ENCODE data around the gene IFNG-AS1.

The IFNG-AS1 gene

DNA sequence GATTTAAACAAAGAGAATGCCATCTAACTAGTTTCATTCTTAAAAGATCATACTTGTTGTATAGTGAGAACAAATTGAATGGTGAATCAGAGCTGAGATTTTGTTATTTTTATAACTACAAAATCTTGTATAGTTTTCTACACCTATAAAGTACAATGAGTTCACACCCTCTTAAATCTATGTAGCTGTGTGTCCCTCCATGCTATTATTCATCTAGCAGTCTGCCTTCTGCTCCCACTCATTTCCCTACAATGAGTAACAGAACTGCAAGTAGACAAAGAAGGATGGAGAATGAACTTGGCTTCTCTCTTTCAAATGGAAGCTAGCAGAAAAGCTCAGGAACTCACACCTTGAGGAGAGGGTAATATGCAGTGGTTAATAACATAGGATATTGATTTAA, 7.1 kb downstream of the IFNG-AS1 start:
- no peak for DNase-seq

DNA sequence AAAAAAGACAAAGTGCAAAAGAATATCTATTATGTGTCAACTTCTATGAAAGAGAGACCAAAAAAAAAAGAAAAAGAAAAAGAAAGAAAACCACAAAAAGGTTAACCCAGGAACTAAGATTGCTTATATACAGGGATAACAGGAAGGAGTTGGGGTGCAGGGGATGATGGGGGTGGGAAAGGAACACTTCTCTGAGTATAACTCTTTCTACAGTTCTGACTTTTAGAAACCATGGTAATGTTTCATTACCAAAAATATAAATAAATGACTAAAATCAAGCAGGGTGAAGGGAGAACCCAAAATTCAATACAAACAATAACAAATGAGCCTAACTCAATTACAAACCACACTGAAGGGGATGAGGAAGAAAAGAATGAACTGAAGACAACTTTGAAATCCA, 9.1 kb downstream of the IFNG-AS1 start:
- DNase-seq = no peak

DNA sequence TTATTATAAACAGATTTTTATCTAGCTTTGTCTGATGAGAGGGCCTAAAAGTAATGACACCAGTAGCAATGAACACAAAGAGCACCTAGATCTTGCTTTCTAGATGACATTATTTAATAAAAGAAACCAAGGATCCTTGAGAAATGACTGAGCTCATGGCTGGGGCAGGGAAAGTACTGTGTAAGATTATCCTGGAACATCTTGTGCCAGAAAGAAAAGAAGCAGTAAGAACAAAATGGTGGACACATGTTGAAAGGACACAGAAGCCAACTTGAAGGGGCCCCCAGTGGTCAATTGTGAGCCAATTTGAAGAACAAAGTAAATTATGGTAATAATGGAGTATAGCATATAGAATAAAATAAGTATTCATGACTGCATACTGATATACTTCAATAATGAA, 10.0 kb downstream of the IFNG-AS1 start:
- no peak for DNase-seq

DNA sequence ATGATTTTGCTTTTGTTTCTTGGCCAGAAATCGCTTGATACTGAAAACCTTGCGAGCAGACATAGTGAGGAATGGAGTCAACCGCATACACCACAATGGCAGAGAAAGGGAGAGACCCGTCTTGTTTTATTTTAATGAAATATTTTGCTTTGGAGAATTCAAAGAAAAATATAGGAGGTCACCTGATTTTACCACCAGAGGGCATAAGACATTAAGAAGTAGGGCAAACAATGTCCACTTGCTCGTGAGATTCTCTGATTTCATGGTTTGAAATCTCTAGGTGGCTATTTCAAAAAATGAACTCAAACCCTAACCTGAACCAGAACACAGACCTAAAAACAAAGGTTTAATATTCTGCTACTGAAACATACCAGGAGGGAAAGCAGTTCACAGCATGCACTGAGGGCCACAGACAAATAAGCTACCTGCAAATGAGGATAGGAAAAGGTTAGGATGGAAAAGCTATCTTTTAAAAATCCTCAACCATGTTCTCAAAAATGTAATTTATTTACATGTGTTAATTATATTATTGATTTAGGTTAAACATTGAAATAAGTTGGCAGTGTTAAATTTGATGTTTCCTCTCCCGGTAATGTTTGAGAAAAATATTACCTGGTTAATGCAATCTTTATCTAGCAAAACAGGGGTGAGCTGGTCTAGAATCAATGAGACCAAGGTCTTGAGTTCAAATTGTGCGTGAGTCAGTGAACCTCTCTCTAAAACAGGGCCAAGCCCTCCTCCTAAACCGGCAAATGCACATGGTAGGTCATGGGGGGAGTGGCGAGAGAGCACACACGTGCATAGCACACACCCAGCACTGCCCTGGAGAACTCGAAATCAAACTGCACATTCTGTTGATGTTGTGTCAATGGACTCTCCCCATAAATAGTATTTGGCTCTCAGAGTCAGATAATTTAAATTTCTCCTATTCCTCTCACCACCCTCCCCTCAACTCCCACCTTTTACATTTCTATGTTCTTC, 12.5 kb downstream of the IFNG-AS1 start:
- no peak for DNase-seq

DNA sequence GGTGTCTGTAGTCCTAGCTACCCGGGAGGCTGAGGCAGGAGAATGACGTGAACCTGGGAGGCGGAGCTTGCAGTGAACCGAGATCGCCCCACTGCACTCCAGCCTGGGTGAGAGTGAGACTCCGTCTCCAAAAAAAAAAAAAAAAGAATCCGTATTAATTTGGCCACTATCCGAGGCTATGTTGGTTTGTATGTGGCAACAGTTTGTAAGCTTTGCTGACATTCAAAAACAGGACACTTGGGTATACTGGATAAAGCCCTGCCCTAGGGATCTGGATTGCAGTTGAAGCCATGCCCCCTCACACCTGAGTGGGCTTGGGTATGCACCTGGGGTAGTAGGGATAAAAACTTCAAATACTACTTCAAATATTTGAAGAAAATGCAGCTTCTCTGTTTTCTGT, 14.5 kb downstream of the IFNG-AS1 start:
- no peak for DNase-seq

DNA sequence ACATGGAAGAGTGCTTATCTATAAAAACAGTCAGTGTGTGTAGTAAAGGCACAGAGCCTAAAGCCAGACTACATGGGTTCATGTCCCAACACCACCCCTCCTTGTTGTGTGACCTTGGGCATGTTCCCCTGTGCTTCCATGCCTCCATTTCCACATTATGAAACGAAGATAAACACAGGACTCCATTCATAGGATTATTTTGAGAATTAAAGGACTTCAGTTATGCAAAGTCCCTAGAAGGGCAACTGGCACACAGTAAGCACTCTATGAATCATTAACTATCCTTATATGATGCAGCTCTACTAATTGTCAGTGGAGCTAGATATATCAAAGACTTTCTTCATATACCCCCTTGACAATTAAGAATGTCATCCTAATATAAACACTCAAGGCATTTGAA, 17.8 kb downstream of the IFNG-AS1 start:
- DNase-seq = no peak

DNA sequence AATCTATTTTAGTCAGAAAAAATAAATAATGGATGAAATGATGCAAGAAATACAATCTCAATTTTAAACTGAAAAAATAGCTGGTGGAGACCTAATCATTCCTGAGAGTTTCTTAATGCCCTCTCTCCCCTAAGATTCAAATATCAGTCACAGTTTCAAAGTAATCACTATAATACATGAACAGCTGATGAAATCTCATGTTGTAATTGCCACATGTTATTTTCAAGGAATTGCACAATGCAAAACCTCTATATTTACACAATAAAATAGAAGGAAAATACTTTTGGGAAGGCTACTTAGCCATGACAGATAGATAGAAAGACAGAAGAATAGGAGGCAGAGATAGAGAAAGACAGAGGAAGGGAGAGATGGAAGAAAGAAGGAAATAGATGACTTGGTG, 18.2 kb downstream of the IFNG-AS1 start:
- no peak for DNase-seq

GRCh38 chr12:68011206-68011881, 22.1 kb downstream of the IFNG-AS1 start:
- DNase-seq = no peak

DNA sequence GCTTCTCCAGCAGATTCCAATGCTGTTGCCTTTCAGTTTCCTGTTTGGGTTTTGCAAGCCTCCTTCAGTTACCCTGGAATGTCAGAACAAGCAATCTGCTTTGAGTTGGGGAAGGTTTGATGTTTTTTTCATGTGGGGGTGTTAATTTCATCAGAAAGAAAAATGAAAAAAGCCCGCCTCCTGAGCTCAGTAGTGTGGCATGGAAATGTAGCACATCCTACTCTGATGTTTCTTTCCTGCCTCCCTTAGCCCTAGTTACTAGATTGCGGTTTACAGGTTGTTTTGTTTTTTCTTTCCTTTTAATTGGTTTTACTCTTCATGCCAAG, 22.6 kb downstream of the IFNG-AS1 start:
- no peak for DNase-seq

- DNase-seq = no peak
Measured at GRCh38 chr12:68012712-68013111, 23.5 kb downstream of the IFNG-AS1 start.

DNA sequence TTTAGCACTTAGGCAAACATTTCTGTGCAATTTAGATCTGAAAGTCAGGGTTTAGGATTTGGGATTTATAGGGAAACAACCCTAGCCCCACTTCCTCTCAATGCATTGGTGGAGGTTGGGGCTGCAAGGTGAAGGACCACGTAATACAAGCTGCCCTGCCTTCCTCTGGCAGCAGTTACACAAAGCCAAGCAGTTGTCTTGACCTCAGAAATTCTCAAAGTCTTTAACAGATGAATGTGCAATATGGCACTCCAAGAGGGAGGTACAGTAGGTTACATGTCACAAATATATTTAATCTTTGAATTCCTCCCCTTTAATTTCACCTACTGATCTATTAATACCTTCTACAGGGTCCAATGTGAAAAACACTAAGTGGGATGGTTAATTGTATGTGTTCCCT, 23.9 kb downstream of the IFNG-AS1 start:
- DNase-seq = no peak

DNA sequence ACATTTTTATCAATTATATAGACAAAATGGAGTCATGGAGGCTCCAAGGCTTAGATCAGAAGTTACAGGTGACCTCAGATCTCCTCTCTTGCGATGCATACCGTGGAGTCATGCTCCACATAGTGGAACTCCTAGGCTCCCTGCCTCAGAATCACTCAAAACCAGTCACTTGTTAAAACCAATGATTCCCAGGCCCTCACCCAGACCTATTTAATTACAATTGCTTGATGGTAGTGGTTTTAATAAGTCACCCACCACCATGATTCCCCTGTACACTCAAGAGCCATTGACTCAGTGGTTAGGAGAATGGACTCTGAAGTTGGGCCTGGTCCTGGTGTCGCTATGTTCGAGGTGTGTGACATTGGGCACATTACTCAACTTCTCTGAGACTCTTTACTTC, 26.9 kb downstream of the IFNG-AS1 start:
- no peak for DNase-seq

- no peak for DNase-seq
Measured at GRCh38 chr12:68018315-68018714, 29.1 kb downstream of the IFNG-AS1 start.

- DNase-seq = no peak
Measured at GRCh38 chr12:68020049-68020448, 30.8 kb downstream of the IFNG-AS1 start.

DNA sequence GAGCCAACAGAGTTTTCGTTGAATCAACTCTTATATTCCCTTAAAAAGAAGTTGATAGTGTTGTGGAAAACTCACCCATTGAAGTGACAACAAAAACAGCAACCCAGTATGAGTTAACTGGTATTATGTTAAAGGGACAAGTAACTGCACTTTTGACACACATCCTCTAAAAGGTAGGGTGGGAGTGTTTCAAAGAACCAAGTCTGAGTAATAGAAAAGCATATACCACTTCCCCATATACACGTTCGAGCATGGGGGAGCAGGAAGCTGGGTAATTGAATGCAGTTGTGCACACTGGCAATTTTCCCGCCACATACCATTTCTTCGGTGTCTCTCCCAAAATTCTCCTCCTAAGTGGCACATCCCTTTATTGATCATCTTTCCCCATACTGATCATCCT, 31.5 kb downstream of the IFNG-AS1 start:
- DNase-seq = no peak

GRCh38 chr12:68028647-68029046, 39.4 kb downstream of the IFNG-AS1 start:
- DNase-seq = no peak

GRCh38 chr12:68030248-68030647, 41.0 kb downstream of the IFNG-AS1 start:
- DNase-seq = no peak

- no peak for DNase-seq
Measured at GRCh38 chr12:68031174-68031573, 41.9 kb downstream of the IFNG-AS1 start.

DNA sequence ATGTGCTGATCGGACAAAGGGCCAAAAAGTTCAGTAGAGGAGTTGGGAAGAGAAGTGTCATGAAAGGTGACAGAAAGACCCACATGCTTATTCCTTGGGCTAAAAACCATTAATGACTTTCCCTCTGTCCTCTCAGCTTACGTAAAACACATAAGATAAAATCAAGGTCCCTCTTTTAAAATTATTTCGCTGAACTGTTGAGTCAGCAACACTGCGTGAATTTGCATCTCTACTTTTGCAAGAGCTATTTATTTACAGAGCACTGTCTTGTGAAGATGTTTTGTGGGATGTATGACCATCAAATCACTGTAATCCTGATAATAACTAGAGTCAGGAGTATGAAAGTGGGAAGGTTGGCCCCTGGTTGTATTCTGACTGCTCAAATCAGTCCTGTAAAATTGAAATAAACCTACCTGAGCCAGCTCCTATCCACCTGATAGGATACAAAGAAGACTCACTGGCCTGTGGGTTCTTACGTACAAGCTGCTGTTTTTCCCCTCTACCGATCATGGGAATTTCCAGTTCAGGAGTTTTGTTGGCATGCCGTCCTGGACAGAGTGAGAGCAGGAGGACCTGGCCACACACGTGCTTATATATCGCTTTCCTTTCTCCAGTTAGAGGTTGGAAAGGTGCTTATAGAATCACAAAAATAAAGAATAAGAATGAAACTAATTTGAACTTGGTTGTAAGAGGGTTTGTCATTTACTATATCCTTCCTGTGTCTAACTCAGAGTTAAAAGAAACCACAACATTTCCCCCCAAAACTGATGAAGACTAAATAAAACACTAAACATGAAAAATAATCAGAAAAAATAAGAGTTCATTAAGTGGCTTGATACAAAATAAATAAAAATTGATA, 42.9 kb downstream of the IFNG-AS1 start:
- no peak for DNase-seq

DNA sequence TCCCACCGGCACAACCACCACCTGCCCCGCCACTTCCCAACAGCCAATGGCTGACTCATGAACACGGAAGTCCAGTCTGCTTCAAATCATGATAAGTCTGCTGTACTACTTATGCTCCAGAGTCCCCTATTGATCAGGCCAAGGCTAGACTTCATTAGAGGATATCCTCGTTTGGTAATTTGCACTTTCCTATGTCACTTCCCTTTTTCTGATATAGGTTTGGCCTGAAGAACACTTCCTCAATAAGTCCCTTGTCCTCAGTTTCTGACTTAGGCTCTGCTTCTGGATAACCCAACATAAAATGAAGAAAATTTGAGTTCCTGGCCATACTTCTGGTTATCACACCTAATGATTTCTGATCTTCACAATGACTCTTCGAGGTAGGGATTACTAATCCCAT, 45.3 kb downstream of the IFNG-AS1 start:
- no peak for DNase-seq

DNA sequence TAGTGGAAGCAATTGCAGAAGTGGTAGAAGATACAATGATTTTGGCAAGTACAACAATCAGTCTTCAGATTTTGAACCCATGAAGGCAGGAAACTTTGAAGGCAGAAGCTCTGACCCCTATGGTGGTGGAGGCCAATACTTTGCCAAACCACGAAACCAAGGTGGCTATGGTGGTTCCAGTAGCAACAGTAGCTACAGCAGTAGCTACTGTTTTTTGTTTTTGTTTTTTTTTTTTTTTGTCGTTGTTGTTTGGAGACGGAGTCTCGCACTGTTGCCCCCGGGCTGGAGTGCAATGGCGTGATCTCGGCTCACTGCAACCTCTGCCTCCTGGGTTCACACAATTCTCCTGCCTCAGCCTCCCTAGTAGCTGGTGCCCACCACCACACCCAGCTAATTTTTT, 47.4 kb downstream of the IFNG-AS1 start:
- no peak for DNase-seq

DNA sequence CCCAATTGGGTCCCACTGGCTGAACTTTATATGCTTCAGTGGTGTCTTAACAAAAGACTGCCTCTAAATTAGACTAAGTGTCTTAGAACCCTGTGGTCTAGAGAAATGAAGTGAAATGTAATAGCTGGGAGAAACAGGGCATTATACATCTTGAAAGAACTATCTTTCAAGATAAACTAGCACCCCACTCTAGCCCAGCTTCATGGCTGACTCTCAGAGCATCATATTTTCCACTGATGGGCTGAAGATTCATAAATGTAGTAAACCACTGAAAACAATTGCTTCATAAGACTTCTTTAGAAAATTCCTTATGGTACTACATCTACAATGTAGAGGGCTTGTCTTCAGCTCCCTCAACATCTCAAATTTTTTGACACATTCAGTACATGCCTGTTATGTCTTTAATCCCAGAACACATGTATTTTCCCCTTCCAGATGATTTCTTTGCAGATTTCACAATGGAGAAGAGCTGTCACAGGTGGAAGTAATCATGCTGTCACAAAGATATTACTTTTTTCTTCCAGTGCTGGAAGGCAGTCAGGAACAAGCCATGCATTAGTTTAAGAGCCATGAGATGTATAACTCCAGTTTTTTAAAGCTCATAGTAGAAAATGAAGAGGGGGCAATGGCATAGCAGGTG, 48.5 kb downstream of the IFNG-AS1 start:
- DNase-seq = no peak

DNA sequence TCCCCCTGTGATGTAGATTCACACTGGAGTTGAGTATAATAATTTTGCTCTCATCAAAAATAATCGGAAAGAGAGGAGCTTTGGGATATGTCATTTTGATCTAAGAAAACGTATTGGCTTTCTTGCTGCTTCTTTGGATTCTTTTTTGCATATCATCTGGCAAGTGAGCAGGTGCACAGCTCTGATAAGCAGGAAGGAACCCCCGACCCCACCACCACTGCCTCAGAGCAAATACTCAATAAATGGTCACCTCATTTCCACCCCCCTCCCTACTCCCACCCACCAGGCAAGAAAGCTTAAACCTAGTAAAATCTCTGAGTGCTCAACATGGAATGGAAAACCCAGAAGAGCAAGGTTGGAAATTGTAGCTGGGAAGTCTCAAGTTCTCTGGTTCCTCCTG, 49.4 kb downstream of the IFNG-AS1 start:
- DNase-seq = no peak
